Stomach (tissue), 9 donors: ENCODE data around the gene MMGT1. TPM values are rescaled to one million over a fixed set of nuclear protein-coding genes. Genes with fewer than 3 reads are reported as not detected.

ENCODE experiments used
- DNase-seq, 2 donors: peaks; one replicate each; pipeline versions ENCODE4 v3.0.0 to v3.0.0-alpha.2; 2013 to 2019
- H3K27ac ChIP-seq, 5 donors: fragments of 200-600 bp in 4 of 5; sonication (generic) in 4 of 5; one replicate each; pipeline ENCODE4 v1.5.1; 2013 to 2019; ENCODE audit warnings: mild to moderate bottlenecking in 1 of 5, moderate library complexity in 1 of 5
- H3K27me3 ChIP-seq, 3 donors: fragments of 200-600 bp; sonication (generic); one replicate each; pipeline ENCODE4 v1.5.1; 2017 to 2019; ENCODE audit warnings: mixed run types in 1 of 3
- H3K36me3 ChIP-seq, 4 donors: fragments of 200-600 bp; sonication (generic); 1 replicate in 3 of 4; 2 replicates in 1 of 4; pipeline ENCODE4 v1.5.1; 2016 to 2019
- H3K4me1 ChIP-seq, 4 donors: fragments of 200-600 bp; sonication (generic); one replicate each; pipeline ENCODE4 v1.5.1; 2016 to 2019
- H3K4me3 ChIP-seq, 4 donors: fragments of 200-600 bp; sonication (generic) in 3 of 4; one replicate each; pipeline ENCODE4 v1.5.1; 2016 to 2019; ENCODE audit warnings: mild to moderate bottlenecking in 1 of 4
- H3K9me3 ChIP-seq, 4 donors: fragments of 200-600 bp; sonication (generic); one replicate each; pipeline ENCODE4 v1.5.1; 2016 to 2019
- EP300 ChIP-seq: sonication (generic); formaldehyde crosslinking; IDR thresholded peaks from one replicate; pipeline ENCODE4 v1.6.1; 2017; ENCODE audit warnings: antibody characterized with exemption
- POLR2A ChIP-seq, 4 donors: fragments of 450-650 bp; IDR thresholded peaks; one replicate each; pipeline ENCODE4 v1.6.1; 2016; ENCODE audit warnings: antibody characterized with exemption in 4 of 4, control low read depth in 2 of 4, mild to moderate bottlenecking in 1 of 4, moderate library complexity in 1 of 4
- POLR2AphosphoS5 ChIP-seq, 3 donors: sonication (generic); formaldehyde crosslinking; IDR thresholded peaks; one replicate each; pipeline ENCODE4 v1.6.1; 2016; ENCODE audit warnings: antibody characterized with exemption in 3 of 3
- WGBS, 5 donors: extraction: QIAGEN DNeasy Blood & Tissue Kit in 3 of 5; methylation state at CpG; one replicate each; pipeline versions ENCODE4 v1.1.5 to v1.1.7; 2013 to 2018; 5-methylcytosine and 5-hydroxymethylcytosine counted together
- intact Hi-C: fragments of 100-400 bp; cut with DNase I; formaldehyde crosslinking; loops from one replicate; pipeline ENCODE4 v1.15.1; 2023; ENCODE audit warnings: low total_unique reads
- polyA plus RNA-seq, 3 donors: library from polyadenylated mRNA; stranded (reverse); fragments of 200-250 nt; gene quantifications; one replicate each; pipeline ENCODE4 v1.2.3, GENCODE V29; 2013
- total RNA-seq, 5 donors: library from RNA; depleted of rRNA; stranded (reverse); fragments of >200 nt; gene quantifications; one replicate each; pipeline versions ENCODE4 v1.1.0 to v1.2.3, GENCODE V29; 2014 to 2016
- TF ChIP-seq, protein P1 (sequence below), 7 experiments: fragments of 450-650 bp in 4 of 7; fragments of 200-600 bp in 3 of 7; sonication (generic) in 3 of 7; IDR thresholded peaks; one replicate each; pipeline ENCODE4 v1.5.1; 2016 to 2019; ENCODE audit warnings: antibody characterized with exemption in 7 of 7, control low read depth in 2 of 7, mild to moderate bottlenecking in 1 of 7
- donor health status: healthy with polysubstance abuse.
- donor health status: Bipolar disorder and iron deficiency.
- donor health status: healthy.

The MMGT1 gene
- total and polyA plus RNA-seq, 8 donors, result 4.3 to 27.2 (median 10.0) TPM

DNA sequence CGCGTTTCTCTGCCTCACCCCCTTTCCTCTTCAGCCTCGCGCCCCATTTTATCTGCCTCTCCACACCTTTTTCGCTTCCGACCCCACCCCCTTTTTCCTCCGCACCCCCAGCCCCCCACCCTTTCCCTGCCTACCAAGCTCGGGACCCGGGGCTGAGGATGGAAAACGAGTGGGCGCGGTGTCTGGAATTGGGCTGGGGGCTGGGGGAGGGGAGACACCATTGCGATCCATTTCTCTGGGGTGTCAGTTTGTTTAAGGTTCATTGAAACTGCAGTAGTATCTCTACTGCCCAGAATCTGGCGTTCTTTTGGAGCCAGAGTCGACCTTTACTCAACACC lies 12.2 kb upstream of the MMGT1 start:
- intact Hi-C loops, result no loop called here
- 0 to 33% (median 1%) methylated on average over 11 to 15 of the region's 15 CpGs for WGBS, 5 donors
- Histone ChIP-seq H3K36me3 (no peaks in the 10 kb centered on the region), H3K27me3 (no peaks in the 10 kb centered on the region), H3K4me1 (peaks cover 0 to 27% (median 11%) of the 10 kb centered on the region in 4 donors), H3K27ac (peak overlapping the region; percentile 74 to 87 (median 77)), H3K9me3 (no peaks in the 10 kb centered on the region), H3K4me3 (peak overlapping the region; percentile 60 to 73 (median 67))
- TF ChIP-seq POLR2A (IDR thresholded peaks at IDR 0.05) (no peak), EP300 (no peak), POLR2AphosphoS5 (IDR thresholded peaks at IDR 0.05) (no peak)
- TF ChIP-seq, protein P1, sequence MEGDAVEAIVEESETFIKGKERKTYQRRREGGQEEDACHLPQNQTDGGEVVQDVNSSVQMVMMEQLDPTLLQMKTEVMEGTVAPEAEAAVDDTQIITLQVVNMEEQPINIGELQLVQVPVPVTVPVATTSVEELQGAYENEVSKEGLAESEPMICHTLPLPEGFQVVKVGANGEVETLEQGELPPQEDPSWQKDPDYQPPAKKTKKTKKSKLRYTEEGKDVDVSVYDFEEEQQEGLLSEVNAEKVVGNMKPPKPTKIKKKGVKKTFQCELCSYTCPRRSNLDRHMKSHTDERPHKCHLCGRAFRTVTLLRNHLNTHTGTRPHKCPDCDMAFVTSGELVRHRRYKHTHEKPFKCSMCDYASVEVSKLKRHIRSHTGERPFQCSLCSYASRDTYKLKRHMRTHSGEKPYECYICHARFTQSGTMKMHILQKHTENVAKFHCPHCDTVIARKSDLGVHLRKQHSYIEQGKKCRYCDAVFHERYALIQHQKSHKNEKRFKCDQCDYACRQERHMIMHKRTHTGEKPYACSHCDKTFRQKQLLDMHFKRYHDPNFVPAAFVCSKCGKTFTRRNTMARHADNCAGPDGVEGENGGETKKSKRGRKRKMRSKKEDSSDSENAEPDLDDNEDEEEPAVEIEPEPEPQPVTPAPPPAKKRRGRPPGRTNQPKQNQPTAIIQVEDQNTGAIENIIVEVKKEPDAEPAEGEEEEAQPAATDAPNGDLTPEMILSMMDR (IDR thresholded peaks at IDR 0.05), result no peak
- DNase-seq, result no peak

DNA sequence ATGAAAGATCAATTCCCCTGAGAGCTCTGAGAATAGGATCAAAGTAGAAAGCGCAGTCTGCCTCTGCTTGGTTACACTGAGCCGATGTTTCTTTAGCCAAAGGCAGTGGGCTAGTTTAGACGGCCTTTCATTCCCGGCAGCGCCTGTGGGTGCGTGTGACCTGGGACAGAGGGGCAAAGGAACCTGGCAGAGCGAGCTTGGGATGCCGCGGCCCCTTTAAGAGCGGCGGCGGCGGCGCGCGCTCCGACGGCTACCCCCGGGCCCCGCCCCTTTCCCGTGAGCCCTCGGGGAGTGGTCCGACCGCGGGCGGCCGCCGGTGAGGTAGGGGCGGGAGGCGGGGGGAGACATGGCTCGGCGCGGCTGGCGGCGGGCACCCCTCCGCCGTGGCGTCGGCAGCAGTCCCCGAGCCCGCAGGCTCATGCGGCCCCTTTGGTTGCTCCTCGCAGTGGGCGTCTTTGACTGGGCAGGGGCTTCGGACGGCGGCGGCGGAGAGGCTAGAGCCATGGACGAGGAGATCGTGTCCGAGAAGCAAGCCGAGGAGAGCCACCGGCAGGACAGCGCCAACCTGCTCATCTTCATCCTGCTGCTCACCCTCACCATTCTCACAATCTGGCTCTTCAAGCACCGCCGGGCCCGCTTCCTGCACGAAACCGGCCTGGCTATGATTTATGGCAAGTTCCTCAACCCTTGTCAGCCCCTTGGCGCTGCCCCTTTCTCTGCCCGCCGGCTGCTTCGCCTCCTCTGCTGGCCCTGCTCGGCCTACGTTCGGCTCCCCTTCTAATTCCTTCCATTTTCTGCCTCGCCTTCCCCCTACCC lies 11.6 kb upstream of the MMGT1 start, which contains the start of gene SLC9A6:
SLC9A6 (plus strand) TSS at position 279 of the 816 bp plus-strand sequence; CDS start at position 503, 224 bp downstream.
- peak in 2 of 3 donors; percentile 7 to 40 for TF ChIP-seq POLR2AphosphoS5 (IDR thresholded peaks at IDR 0.05)
- TF ChIP-seq, protein P1 (IDR thresholded peaks at IDR 0.05), result no peak
- TF ChIP-seq POLR2A (IDR thresholded peaks at IDR 0.05), result no peak
- no peak for TF ChIP-seq EP300
- no peaks in the 10 kb centered on the region for H3K9me3 ChIP-seq
- DNase-seq, result peak; percentile 74 to 93
- intact Hi-C loops, result no loop called here
- H3K27me3 ChIP-seq, result no peaks in the 10 kb centered on the region
- H3K36me3 ChIP-seq, result no peaks in the 10 kb centered on the region
- 0 to 35% (median 7%) methylated on average over 16 to 65 of the region's 68 CpGs for WGBS, 5 donors
- peaks cover 0 to 27% (median 11%) of the 10 kb centered on the region in 4 donors for H3K4me1 ChIP-seq
- H3K4me3 ChIP-seq, result peak within 1 kb of the TSS; percentile 60 to 73 (median 67)
- H3K27ac ChIP-seq, result peak within 1 kb of the TSS; percentile 74 to 87 (median 77)

DNA sequence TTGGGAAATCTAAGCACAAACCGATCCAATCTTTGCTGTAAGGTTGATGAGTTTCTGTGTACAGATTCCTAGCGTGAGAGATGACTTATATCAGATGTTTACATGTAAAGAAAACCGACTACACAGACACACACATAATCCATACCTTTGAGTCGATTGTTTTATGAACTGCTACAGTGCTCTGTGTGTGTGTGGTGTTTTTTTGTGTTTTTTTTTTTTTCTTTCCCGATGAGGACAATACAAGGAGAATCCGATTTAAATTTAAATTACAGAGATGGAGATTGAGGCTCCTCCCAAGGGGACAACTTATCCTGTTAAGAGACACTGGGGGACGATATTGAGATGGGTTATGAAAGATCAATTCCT lies 11.0 kb upstream of the MMGT1 start:
- H3K4me1 ChIP-seq, result peaks cover 0 to 27% (median 11%) of the 10 kb centered on the region in 4 donors
- H3K4me3 ChIP-seq, result peak overlapping the region; percentile 60 to 73 (median 67)
- WGBS, 5 donors, result 1 to 33% (median 17%) methylated on average over 7 of the region's 7 CpGs
- peak in 1 of 2 donors; percentile 10 for DNase-seq
- intact Hi-C loops, result no loop called here
- H3K27me3 ChIP-seq, result no peaks in the 10 kb centered on the region
- TF ChIP-seq POLR2AphosphoS5 (IDR thresholded peaks at IDR 0.05), result no peak
- no peak for TF ChIP-seq POLR2A (IDR thresholded peaks at IDR 0.05)
- TF ChIP-seq EP300, result no peak
- TF ChIP-seq, protein P1 (IDR thresholded peaks at IDR 0.05), result no peak
- H3K9me3 ChIP-seq, result no peaks in the 10 kb centered on the region
- H3K27ac ChIP-seq, result peak overlapping the region in 4 of 5 donors; percentile 76 to 87 (median 82)
- no peaks in the 10 kb centered on the region for H3K36me3 ChIP-seq

DNA sequence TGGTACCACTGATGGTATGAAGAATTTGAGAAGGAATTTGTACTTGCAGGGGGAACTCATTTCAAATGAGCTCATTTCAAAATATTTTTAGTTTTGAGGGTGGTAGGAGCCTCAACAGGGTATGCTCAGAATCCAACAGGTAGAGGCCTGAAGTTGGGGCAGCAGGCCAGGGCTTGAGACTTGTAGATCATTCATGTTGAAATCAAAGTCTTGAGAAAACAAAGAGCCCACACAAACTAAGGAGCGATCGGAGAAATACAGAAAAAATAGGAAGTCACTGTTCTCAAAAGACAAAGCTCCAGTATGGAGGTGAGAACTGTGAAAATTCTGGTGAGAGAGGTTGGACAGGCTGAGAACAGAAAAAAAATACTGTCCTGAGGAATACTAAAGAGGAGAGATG lies 10.5 kb upstream of the MMGT1 start:
- Histone ChIP-seq H3K27me3 (no peaks in the 10 kb centered on the region), H3K27ac (peak overlapping the region in 4 of 5 donors; percentile 76 to 87 (median 82)), H3K9me3 (no peaks in the 10 kb centered on the region), H3K4me3 (peak overlapping the region; percentile 60 to 73 (median 67)), H3K4me1 (peaks cover 0 to 27% (median 11%) of the 10 kb centered on the region in 4 donors), H3K36me3 (no peaks in the 10 kb centered on the region)
- TF ChIP-seq EP300 (no peak), POLR2A (IDR thresholded peaks at IDR 0.05) (no peak), POLR2AphosphoS5 (IDR thresholded peaks at IDR 0.05) (no peak)
- TF ChIP-seq, protein P1 (IDR thresholded peaks at IDR 0.05), result no peak
- no peak for DNase-seq
- 29 to 82% (median 65%) methylated on average over 2 of the region's 2 CpGs for WGBS, 5 donors
- intact Hi-C loops, result no loop called here
